HG03135 (cell line): Measurements from ENCODE around the gene ASB6.
A peak's percentile ranks its signal among the peaks of the same experiment; 100 is the strongest.

ENCODE experiments used
- ATAC-seq: cut with Tn5 transposase; IDR thresholded peaks from one replicate; pipeline ENCODE4 v1.9.1; 2021; ENCODE audit warnings: mild to moderate bottlenecking, moderate library complexity; ENCODE audit not compliant: unreplicated experiment

The ASB6 gene

GRCh38 chr9:129627556-129628440, 14.2 kb downstream of the ASB6 start:
- ATAC-seq = no peak

- ATAC-seq = peak; percentile 28
These were observed 15.2 kb downstream of the ASB6 start for GRCh38 chr9:129626625-129627284.

- ATAC-seq = peak; percentile 66
These were observed 15.8 kb downstream of the ASB6 start, which contains the start of gene NTMT1 for GRCh38 chr9:129626079-129626624. TSS of gene NTMT1 (plus strand) at chr9:129626163. CDS start at chr9:129632704, 6,541 bp downstream.

DNA sequence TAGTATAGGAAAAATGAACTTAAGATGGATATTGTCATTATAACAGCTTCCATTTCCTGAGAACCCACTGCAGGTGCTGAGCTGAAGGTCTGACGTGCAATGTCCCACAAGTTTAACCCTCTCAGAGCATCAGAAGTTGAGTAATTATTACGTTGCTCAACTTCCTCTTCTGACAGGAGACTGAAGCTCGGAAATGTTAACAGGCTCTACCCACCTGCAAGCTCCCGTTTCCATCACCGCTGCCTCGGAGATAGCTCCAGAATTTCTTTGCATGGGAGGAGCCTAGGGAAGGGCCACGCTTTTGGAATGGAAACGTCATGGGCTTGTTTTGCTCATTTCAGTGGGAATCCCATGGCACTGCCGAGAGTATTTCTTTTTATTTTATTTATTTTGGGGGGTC, 17.0 kb downstream of the ASB6 start:
- ATAC-seq = no peak

- ATAC-seq = no peak
These were observed 17.7 kb downstream of the ASB6 start for GRCh38 chr9:129624168-129624759.

DNA sequence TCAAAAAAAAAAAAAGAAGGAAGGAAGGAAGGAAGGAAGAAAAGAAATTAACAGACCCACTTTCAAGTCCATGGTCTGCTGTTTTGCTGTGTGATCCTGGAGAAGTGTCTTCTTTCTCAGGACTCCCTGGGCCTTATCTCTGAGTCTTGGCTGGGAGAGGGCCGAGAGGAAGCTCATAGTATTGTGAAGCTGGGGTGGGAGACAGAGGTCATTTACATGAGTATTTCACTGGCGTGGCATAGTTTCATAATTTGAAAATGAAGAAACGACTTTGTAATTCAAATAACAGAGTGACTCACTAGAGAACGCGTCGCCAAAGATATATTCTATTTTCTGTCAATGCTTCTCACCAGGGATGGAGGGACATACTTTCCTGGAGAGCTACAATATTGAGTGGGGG, 18.6 kb downstream of the ASB6 start:
- ATAC-seq = no peak

DNA sequence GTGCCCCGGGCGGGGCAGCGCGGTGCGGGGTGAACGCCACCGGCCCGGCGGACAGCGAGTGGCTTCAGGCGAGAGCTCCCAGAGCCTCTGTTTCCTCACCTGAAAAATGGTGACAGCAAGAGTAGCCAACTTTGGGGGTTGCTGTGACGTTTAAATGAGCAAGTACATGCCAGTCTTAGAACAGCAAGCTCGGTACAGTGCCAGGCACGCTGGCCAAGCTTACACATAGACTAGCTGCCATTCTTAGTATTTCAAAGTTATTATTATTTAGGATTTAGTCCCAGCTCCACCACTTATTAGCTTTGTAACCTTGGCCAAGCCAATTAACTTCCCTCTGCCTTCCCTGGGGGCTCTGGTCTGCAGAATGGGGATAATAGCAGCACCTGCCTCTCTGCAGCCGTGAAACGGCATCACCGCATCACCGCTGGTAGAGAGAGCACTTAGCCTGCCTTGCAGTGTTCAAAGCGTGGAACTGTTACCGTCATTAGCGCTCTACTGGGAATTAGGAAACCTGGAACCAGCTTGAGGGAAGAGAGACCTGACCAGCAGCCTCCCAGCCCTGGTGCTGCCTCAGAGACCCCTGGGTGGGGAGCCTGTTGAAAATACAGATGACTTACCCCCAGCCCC, 21.2 kb downstream of the ASB6 start, which contains the start of gene C9orf50:
Gene C9orf50 (minus strand): TSS at position 433 of the 627 bp plus-strand sequence. CDS start 527 bp downstream, outside the sequence.
- no peak for ATAC-seq

GRCh38 chr9:129619787-129620668, 21.9 kb downstream of the ASB6 start:
- no peak for ATAC-seq

- no peak for ATAC-seq
These were observed 24.8 kb downstream of the ASB6 start for GRCh38 chr9:129617167-129617566.

- ATAC-seq = no peak
These were observed 26.3 kb downstream of the ASB6 start for GRCh38 chr9:129615407-129616285.

GRCh38 chr9:129614932-129615331, 27.0 kb downstream of the ASB6 start:
- no peak for ATAC-seq

DNA sequence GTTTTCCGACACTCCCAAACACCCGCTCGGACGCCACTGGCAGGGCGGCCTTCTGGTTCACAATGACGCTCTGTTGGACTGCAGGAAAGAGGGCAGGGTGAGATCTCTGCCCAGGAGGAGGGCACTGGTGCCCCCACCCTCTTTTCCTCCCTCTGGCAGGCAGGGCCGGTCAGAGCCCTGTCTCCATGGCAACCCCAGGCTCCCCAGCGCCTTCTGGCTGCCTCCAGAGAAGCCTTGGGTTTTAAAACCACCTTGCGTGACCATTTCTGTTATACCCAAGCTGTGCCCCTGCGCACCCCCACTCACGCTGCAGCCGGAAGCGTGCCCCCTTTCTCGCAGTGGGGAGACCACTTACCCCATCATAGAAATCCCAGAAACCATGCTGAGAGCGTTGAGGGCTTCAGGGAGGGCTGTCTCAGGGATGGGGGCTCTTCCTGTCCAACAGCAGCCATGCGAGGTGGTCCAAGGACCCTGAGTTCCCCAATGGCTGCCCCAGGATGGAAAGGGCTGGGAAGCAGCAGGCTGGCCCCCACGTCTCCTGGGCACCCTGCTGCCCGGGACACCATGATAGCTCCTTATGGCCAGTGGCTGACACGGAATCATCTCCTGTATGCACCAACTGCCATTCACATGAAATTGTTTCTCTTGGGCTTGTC, 28.3 kb downstream of the ASB6 start:
- ATAC-seq = no peak

DNA sequence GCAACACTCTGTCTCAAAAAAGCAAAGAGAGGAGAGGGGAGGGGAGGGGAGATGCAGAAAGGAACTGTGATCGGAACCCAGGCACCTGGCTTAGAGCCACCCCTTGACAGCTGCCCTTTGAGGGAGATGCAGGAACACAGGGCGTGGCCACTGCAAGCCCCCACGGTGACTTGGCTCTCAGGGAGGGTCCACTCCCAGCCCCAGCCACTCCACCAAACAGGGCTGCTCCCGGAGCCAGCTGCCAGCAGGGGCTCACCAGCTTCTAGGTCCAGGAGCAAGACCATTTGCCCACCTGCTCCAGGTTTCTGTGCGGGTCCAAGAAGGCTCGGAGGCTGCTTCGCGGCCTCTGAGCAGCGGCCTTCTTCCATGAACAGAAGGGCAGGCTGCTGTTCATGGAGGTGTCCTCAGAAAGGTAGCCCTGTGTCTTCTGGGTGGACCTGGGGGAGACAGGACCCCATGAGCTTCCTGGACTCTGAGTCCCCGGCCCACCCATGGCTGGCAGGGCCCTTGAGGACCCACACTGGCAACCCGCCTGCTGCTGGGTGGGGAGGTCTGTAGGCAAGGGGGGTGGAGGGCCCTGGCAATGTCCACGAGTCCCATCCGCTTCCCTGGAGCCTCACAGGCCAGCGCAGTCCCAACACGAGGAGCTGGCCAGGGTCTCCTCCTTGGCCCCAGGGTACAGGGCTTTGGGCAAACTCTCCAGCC, 29.0 kb downstream of the ASB6 start:
- ATAC-seq = no peak

- no peak for ATAC-seq
These were observed 29.8 kb downstream of the ASB6 start for GRCh38 chr9:129612123-129612522.

DNA sequence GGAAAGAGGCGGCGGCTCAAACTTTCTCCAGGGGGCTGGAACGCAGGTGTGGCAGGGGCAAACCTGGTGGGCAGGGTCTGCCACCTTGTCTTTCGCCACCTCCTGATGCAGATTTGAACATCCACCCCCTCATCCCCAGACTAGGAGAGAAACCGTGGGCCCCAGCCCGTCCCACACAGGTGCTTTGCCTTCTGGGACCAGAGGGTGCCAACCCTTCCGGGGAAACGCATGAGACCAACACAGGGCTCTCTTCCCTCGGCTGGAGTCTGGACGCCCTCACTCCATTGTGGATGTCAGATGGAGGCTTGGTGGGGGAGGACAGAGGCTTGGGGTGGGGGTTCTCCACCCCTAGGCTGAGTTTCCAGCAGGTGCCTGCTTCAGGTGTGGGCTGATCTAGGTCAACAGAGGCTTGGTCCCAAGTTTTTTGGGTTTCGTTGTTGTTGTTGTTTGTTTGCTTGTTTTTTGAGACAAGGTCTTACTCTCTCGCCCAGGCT, 30.6 kb downstream of the ASB6 start:
- ATAC-seq = no peak

GRCh38 chr9:129610473-129611306, 31.3 kb downstream of the ASB6 start:
- peak; percentile 52 for ATAC-seq

DNA sequence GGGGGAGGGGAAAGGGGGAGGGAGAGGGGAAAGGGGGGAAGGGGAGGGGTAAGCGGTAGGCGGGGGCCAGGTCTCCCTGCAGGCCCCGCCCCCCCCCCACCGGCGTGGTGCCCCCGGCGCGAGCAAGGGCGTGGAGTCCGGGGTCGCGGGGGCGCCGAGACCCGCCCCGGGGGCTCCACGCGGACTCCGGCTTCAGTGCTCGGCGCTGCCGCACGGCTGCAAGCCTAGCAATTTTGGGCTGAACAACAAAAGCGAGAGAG, 31.8 kb downstream of the ASB6 start:
- no peak for ATAC-seq
